GM19467 (cell line): ENCODE measurements around the gene DNM3.

Experiments
- ATAC-seq: cut with Tn5 transposase; IDR thresholded peaks from one replicate; pipeline ENCODE4 v1.9.1; 2021; ENCODE audit warnings: mild to moderate bottlenecking, moderate library complexity; ENCODE audit not compliant: unreplicated experiment

The DNM3 gene

DNA sequence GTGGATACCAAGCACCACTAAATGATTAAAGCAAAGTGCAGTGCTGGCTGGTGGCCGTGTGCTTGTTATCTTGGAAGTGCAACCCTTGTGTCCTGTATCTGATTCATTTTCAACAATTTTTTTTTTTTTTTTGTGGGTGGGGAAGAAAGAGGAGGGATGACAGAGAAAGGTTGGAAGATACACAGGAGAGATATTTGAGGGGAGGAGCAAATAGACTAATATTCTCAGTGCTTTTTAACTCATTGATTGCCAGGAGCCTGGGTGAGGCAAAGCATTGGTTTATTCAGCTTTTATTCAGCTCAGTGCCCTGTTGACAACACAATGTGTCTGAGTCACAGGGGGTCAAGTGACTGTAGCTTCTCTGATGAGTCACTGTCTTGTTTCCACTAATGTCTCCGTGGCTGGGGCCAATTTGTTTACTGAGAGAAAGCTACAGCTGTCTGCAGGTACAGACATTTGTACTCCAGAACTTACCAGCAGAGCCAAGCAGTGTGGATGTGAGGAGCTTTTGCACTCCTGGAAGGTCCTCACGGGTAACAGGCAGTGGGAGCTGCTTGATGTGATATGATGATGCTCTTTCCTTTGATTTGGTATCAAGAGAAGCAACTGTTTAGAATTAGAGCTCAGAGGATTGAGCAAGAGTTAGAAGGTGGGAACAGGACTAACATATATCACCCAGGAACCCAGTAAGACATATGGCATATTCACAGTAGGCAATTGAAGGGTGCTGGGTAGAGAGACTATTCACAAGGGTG lies 23.6 kb upstream of the DNM3 start:
- ATAC-seq: no peak

DNA sequence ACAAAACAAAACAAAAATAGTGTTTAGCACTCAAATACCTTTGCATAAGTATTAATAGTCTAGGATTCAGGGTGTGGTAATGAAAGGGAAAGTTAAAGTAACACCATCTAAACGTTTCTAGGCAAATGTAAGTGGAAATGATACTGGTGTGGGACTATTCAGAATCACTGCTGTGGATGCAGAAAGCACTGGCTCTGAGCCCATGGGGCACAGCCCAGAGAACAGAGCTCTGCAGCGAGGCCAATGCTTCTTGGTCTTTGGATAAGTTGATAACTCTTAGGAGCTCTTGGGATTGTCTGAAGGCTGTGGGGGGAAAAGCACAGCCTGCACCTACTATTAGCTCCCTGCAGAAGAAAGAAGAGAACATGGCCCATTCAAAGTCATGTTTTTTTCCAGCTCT lies 21.4 kb upstream of the DNM3 start:
- ATAC-seq: no peak

DNA sequence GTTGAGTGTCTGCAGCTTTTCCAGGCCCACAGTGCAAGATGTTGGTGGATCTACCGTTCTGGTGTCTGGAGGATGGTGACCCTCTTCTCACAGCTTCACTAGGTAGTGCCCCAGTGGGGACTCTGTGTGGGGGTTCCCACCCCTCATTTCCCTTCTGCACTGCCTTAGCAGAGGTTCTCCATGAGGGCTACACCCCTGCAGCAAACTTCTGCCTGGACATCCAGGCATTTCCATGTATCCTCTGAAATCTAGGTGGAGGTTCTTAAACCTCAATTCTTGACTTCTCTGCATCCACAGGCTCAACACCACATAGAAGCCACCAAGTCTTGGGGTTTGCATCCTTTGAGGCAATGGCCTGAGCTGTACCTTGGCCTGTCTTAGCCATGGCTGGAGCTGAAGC lies 14.3 kb upstream of the DNM3 start:
- no peak for ATAC-seq

DNA sequence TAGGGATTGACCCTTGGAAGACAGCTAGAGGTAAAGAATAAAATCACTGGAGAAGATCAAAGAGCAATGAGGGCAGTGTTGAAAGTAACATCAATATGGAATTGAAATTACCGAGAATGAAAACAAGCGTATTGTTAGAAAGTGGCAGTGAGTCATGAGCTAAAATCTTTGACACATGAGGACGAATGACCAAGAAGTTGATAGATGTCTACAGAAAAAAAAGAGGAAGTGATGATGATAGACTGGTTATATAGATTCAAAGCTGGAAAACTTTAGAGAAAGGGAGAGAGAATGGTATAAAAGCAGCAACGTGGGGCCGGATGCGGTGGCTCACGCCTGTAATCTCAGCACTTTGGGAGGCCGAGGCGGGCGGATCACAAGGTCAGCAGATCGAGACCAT lies 12.5 kb upstream of the DNM3 start:
- ATAC-seq: no peak

DNA sequence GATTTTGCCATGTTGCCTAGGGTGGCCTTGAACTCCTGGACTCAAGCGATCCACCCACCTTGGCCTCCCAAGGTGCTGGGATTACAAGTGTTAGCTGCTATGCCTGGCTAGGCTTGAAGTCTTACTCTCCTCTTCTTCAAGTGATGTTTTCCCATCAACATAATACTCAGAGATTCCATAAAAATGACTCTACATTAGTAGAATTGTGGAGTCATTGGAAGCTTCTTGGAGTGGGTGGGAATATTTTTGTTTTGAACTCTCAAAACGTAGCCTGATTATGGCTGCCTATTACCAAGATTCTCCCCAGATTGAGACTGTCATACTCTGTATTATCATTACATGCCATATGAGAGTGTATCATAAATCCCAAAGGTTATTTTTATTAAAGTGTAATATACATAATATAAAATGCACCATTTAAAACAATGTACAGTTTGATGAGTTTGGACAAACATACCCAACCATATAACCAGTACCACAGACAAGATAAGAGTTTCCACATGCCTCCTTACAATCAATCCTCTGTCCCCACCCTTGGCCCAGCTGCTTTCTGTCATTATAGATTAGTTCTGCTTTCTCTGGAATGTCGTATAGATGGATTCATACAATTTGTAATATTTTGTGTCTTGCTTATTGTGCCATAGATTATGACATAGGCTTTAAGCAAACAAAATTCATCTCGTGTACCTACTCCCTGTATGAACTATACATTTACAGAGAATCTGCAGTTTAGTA lies 8.0 kb upstream of the DNM3 start:
- ATAC-seq: no peak

DNA sequence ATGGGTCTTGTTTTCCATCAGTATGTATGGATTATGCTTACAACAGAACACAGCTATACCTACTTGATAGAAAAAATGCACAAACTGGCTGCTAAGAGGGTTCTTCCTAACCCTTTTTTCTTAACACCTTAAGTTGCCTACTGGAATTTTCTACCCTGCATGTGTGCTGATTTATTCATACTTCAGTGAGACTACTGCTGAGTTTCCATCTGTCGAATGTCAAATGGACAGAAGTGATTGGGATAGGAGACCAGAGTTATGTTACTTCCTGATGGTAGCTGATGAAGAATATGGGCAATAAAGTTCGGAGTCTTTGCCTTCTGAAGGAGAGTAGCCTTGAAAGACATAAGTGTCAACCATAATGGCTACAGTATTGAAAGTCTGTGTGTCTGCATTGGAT lies 6.5 kb upstream of the DNM3 start:
- no peak for ATAC-seq

- no peak for ATAC-seq
These were observed 5.4 kb upstream of the DNM3 start for GRCh38 chr1:171835891-171836290.

- ATAC-seq: no peak
These were observed 848 bp downstream of the DNM3 start for GRCh38 chr1:171841931-171842761.

GRCh38 chr1:171844381-171844780 lies 3.1 kb downstream of the DNM3 start:
- no peak for ATAC-seq

- ATAC-seq: no peak
These were observed 4.7 kb downstream of the DNM3 start for GRCh38 chr1:171845998-171846397.

GRCh38 chr1:171849245-171849898 lies 8.1 kb downstream of the DNM3 start:
- ATAC-seq: no peak

GRCh38 chr1:171850651-171851350 lies 9.5 kb downstream of the DNM3 start:
- no peak for ATAC-seq

DNA sequence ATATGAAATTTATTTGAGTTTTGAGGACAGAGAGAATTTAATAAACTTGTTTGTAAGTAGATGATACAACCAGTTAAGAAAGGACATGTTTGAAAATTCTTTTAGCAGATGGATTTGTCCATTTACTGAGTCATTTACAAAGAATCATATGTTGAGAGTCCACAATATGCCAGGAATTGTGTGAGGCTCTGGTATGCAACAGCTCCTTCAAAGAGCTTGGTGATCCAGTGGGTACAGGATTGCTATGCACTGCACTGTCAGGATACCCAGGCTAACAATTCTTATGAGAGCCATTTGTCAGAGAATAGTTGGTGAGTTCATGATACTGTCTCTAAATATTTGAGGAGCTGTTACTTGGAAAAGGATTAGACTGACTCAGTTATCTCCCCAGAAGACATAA lies 11.0 kb downstream of the DNM3 start:
- ATAC-seq: no peak

DNA sequence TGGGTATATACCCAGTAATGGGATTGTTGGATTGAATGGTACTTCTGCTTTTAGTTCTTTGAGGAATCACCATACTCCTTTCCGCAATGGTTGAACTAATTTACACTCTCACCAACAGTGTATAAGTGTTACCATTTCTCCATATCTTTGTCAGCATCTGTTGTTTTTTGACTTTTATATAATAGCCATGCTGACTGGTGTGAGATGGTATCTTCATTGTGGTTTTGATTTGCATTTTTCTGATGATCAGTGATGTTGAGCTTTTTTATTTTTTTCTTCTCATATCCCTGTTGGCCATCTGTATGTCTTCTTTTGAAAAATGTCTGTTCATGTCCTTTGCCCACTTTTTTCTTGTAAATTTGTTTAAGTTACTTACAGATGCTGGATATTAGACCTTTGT lies 14.1 kb downstream of the DNM3 start:
- ATAC-seq: no peak

- no peak for ATAC-seq
These were observed 17.4 kb downstream of the DNM3 start for GRCh38 chr1:171858696-171859095.

DNA sequence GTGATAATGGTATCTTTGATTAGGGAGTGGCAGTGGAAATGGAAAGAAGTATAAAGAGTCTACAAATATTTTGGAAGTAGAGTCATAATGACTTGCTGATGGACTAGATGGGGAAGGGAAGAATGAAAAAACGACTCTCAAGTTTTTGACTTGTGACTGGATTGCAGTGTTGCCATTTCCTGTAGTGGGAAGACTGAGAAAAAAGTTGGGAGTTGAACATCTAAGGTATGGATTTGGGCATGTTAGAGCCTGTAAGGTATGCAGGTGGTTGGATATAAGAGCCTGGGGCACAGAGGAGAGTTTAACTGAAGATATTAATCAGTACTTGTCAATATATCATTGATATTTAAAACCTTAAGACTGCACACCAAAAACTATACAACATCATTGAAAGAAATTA lies 19.4 kb downstream of the DNM3 start:
- no peak for ATAC-seq

DNA sequence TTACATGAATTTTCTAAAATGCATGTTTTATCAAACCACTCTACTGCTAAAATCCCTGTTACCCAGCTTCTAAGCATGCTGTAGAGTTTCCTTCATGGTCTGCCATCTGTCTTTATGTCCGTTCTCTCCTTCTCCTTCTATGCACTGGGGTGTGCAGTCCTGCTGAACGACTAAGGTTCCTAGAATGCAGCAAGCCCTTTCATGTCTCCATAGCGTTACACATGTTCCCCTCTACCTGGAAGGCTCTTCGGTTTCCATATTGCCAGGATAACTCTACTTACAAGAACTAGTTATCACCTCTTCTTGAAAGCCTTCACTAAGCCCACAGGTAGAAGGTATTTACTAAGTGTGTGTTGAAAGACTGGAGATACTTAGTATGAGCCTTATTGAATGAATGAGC lies 22.2 kb downstream of the DNM3 start:
- ATAC-seq: no peak

GRCh38 chr1:171864308-171864707 lies 23.0 kb downstream of the DNM3 start:
- ATAC-seq: no peak

- no peak for ATAC-seq
These were observed 23.8 kb downstream of the DNM3 start for GRCh38 chr1:171865106-171865505.

- no peak for ATAC-seq
These were observed 25.9 kb downstream of the DNM3 start for GRCh38 chr1:171867236-171867635.
